NCI-H748 (cell line): ENCODE data around the gene ATF5.
"Not testable (repeated sequence)": the region's sequence is repeated elsewhere in the genome, so short reads cannot be mapped to it uniquely, and the experiment has no call there.

Experiments used
- DNase-seq: peaks from one replicate; lab custom pipeline; 2025; ENCODE audit not compliant: unreplicated experiment; lab: John Stamatoyannopoulos, UW

Gene ATF5

GRCh38 chr19:49944567-49944966, 15.6 kb downstream of the ATF5 start:
- not testable (repeated sequence) for DNase-seq

GRCh38 chr19:49946415-49946814, 17.4 kb downstream of the ATF5 start:
- DNase-seq: peak; percentile 49

- no peak for DNase-seq
Observed at GRCh38 chr19:49949742-49950589, 21.0 kb downstream of the ATF5 start.

GRCh38 chr19:49950590-49950948, 21.6 kb downstream of the ATF5 start:
- no peak for DNase-seq

GRCh38 chr19:49950956-49951526, 22.0 kb downstream of the ATF5 start:
- no peak for DNase-seq

GRCh38 chr19:49951806-49952478, 22.9 kb downstream of the ATF5 start:
- no peak for DNase-seq

GRCh38 chr19:49952479-49952836, 23.5 kb downstream of the ATF5 start:
- no peak for DNase-seq

- no peak for DNase-seq
Observed at GRCh38 chr19:49952906-49953305, 23.9 kb downstream of the ATF5 start.

- DNase-seq: no peak
Observed at GRCh38 chr19:49953416-49953815, 24.4 kb downstream of the ATF5 start.

- DNase-seq: no peak
Observed at GRCh38 chr19:49954092-49954829, 25.3 kb downstream of the ATF5 start.

- no peak for DNase-seq
Observed at GRCh38 chr19:49954933-49955332, 25.9 kb downstream of the ATF5 start.

- no peak for DNase-seq
Observed at GRCh38 chr19:49956115-49956495, 27.1 kb downstream of the ATF5 start.

GRCh38 chr19:49957262-49957915, 28.4 kb downstream of the ATF5 start:
- DNase-seq: no peak

GRCh38 chr19:49958144-49958543, 29.1 kb downstream of the ATF5 start:
- DNase-seq: not testable (repeated sequence)

- DNase-seq: not testable (repeated sequence)
Observed at GRCh38 chr19:49958596-49958995, 29.6 kb downstream of the ATF5 start.

- DNase-seq: not testable (repeated sequence)
Observed at GRCh38 chr19:49959892-49960291, 30.9 kb downstream of the ATF5 start.

GRCh38 chr19:49960980-49961379, 32.0 kb downstream of the ATF5 start, which contains the start of gene SIGLEC11:
Gene SIGLEC11, minus strand, starts transcription at chr19:49961172. Its CDS starts 91 bp downstream, at chr19:49961081.
- DNase-seq: not testable (repeated sequence)

- DNase-seq: no peak
Observed at GRCh38 chr19:49968279-49968922, 39.4 kb downstream of the ATF5 start.

GRCh38 chr19:49969355-49969754, 40.4 kb downstream of the ATF5 start:
- DNase-seq: not testable (repeated sequence)

GRCh38 chr19:49971991-49972411, 43.0 kb downstream of the ATF5 start:
- no peak for DNase-seq
